Measurements from ENCODE around the gene CDK8. TPM values are rescaled to one million over a fixed set of nuclear protein-coding genes. Genes with fewer than 3 reads are reported as not detected.

CDK8 gene
- total RNA-seq, 2 donors from 2014 or later, result 29.4 to 33.1 TPM

DNA sequence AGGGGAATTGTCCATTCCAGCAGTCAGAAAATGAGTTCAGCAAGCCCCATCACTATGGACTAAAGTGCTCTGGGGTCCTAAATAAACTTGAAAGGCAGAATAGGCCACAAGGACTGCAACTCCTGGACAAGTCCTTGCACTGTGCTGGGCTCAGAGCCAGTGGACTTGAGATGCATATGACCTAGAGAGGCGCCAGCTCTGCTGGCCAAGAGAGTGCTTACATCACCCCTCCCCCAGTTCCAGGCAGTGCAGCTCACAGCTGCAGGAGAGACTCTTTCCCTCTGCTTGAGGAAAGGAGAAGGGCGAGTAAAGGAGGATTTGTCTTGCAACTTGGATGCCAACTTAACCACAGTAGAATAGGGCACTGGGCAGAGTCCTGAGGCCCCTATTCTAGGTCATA is 194.1 kb downstream of the CDK8 start:
- no peak overlapping the region for H3K4me3 ChIP-seq (ENCODE audit: low read length)
- Mint-ChIP-seq H3K4me3 (no peak overlapping the region), H3K27ac (no peak overlapping the region), H3K9me3 (no peaks in the 10 kb centered on the region), H3K27me3 (ENCODE audit: insufficient read depth) (peaks cover 4% of the 10 kb centered on the region), H3K4me1 (no peaks in the 10 kb centered on the region), H3K36me3 (ENCODE audit: low read depth) (no peaks in the 10 kb centered on the region)
- no peaks in the 10 kb centered on the region for H3K4me1 ChIP-seq (ENCODE audit: control insufficient read depth, insufficient read depth, low read length)
- H3K9me3 ChIP-seq (ENCODE audit: control insufficient read depth, low read length), result peaks cover 5% of the 10 kb centered on the region
- H3K9ac ChIP-seq (ENCODE audit: extremely low read depth, low read length, poor library complexity, severe bottlenecking), result no peak overlapping the region
- H3K27me3 ChIP-seq (ENCODE audit: control insufficient read depth, insufficient read depth, low read length, poor library complexity, severe bottlenecking), result no peaks in the 10 kb centered on the region
- DNase-seq, result no peak
- no peaks in the 10 kb centered on the region for H3K36me3 ChIP-seq (ENCODE audit: control insufficient read depth, insufficient read depth, low read length)
- H3K27ac ChIP-seq (ENCODE audit: low read depth, low read length), result no peak overlapping the region
- 86 to 88% methylated on average over 2 of the region's 2 CpGs for WGBS, 2 experiments (ENCODE audit: insufficient coverage in 1 of 2, insufficient read length in 1 of 2)
- TF ChIP-seq, protein P1, sequence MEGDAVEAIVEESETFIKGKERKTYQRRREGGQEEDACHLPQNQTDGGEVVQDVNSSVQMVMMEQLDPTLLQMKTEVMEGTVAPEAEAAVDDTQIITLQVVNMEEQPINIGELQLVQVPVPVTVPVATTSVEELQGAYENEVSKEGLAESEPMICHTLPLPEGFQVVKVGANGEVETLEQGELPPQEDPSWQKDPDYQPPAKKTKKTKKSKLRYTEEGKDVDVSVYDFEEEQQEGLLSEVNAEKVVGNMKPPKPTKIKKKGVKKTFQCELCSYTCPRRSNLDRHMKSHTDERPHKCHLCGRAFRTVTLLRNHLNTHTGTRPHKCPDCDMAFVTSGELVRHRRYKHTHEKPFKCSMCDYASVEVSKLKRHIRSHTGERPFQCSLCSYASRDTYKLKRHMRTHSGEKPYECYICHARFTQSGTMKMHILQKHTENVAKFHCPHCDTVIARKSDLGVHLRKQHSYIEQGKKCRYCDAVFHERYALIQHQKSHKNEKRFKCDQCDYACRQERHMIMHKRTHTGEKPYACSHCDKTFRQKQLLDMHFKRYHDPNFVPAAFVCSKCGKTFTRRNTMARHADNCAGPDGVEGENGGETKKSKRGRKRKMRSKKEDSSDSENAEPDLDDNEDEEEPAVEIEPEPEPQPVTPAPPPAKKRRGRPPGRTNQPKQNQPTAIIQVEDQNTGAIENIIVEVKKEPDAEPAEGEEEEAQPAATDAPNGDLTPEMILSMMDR (conservative IDR thresholded peaks at IDR 0.05), result no peak

DNA sequence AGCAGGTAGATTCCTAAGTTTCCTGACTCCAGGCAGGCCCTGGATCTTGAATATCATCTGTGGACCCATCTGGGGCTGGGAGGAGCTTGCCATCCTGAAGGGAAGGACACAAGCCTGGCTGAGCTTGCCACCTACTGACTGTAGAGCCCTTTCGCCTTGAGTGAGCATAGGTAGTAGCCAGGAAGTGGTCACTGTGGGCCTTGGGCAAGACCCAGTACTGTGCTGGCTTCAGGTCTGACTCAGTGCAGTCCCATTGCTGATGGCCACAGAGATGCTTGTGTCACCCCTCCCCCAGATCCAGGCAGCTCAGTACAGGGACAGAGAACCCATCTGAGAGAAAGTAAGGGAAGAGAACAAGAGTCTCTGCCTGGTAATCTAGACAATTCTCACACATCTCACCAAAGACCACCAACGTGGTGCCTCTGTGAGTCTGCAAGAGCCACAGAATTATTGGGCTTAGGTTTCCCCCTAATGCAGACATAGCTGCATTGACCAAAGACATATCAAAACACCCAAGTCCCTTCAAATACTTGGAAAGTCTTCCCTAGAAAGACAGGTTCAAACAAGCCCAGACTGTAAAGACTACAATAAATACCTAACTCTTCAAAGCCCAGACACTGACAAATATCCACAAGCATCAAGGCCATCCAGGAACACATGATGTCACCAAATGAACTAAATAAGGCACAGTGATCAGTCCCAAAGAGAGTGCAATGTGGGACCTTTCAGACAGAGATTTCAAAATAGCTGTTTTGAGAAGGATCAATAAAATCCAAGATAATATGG is 195.3 kb downstream of the CDK8 start:
- H3K4me1 Mint-ChIP-seq, result no peaks in the 10 kb centered on the region

More for the DNA sequence above, 195.3 kb downstream of the CDK8 start:
- H3K4me1 ChIP-seq (ENCODE audit: control insufficient read depth, insufficient read depth, low read length), result no peaks in the 10 kb centered on the region
- Mint-ChIP-seq H3K27ac (no peak overlapping the region), H3K4me3 (no peak overlapping the region), H3K36me3 (ENCODE audit: low read depth) (no peaks in the 10 kb centered on the region), H3K27me3 (ENCODE audit: insufficient read depth) (peaks cover 10% of the 10 kb centered on the region), H3K9me3 (no peaks in the 10 kb centered on the region)
- H3K36me3 ChIP-seq (ENCODE audit: control insufficient read depth, insufficient read depth, low read length), result no peaks in the 10 kb centered on the region
- peaks cover 6% of the 10 kb centered on the region for H3K27me3 ChIP-seq (ENCODE audit: control insufficient read depth, insufficient read depth, low read length, poor library complexity, severe bottlenecking)
- TF ChIP-seq, protein P1 (conservative IDR thresholded peaks at IDR 0.05), result no peak
- DNase-seq, result no peak
- WGBS, 2 experiments (ENCODE audit: insufficient coverage in 1 of 2, insufficient read length in 1 of 2), result 77 to 100% methylated on average over 1 to 2 of the region's 2 CpGs
- peaks cover 5% of the 10 kb centered on the region for H3K9me3 ChIP-seq (ENCODE audit: control insufficient read depth, low read length)
- no peak overlapping the region for H3K9ac ChIP-seq (ENCODE audit: extremely low read depth, low read length, poor library complexity, severe bottlenecking)
- no peak overlapping the region for H3K27ac ChIP-seq (ENCODE audit: low read depth, low read length)
- H3K4me3 ChIP-seq (ENCODE audit: low read length), result no peak overlapping the region

Other genes starting within 250 kb of the CDK8 start
- 100 to 1,000 TPM; 195 to 292 TPM for gene SHISA2, start 202.1 kb upstream of the CDK8 start, total RNA-seq
- 10 to 100 TPM; 18.1 to 20.4 TPM for gene RNF6, start 31.8 kb upstream of the CDK8 start, total RNA-seq

Data from endodermal cell (in vitro differentiated cells).